NCI-H1694 treated with DMSO at 0.1 percent for 48 hours (cell line): ENCODE results near the gene OPCML.

Experiments used
- DNase-seq: peaks from one replicate; lab custom pipeline; 2025; lab: John Stamatoyannopoulos, UW

The OPCML gene

GRCh38 chr11:133232665-133233064 is 299.6 kb downstream of the OPCML start:
- no peak for DNase-seq

DNA sequence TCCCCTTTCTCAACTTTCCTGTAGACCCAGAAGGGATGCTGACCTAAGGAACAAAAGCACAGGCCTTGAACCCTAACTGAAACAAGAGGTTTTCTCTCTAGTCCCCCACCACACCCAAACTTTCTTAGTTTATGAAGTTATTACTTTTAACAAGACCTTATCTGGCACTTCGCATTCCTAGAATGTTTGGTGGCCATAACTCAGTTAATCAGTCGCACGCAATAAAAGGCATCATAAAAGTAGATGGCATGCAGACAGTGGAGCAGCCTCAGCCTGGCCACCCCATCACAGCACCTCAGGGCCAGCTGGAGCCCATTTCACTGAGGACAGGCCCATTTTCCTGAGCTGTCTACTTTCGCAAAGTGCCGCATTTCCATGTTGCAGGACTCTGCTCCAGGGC is 301.9 kb downstream of the OPCML start:
- DNase-seq, result no peak

DNA sequence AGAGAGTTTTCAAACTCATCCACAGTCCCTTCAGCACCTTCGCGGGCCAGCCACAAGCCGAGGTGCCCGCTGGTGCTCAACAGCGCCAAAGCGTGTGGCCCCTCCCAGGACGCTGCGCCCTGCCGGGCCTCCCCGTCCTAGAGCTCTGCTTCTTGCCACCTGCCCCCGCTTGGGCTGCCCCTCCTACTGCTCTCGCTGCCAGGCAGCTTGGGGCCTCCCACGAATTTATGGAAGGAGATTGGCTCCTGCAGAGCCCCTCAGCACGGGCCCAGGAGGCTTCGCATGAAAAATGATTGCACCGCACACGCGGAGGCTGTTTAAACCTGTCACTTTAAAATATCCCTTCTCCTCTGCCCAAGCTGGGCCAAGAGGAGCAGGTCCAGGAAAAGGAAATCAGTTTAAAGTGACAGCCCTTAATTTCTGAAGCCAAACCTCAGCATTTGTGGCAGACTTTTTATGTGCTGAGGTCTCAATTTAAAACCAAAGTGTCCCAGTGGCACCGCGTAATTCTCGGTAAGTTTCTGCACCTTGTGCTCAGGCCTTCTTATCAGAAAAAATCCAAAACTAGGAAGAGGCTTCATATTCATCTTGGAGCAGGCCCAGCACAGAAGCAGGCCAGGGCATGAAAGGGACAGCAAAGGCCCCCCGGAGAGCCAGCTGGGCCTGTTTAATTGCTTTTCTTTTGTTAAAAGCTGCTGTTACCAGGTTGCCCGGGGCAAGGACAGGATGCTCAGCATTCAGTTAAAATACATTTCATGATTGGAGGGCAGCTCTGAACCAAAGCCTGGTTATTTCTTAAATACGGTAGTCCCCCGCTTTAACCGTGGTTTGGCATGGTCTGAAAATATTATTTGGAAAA is 303.6 kb downstream of the OPCML start:
- peak; percentile 32 for DNase-seq

GRCh38 chr11:133227632-133228111 is 304.6 kb downstream of the OPCML start:
- no peak for DNase-seq

DNA sequence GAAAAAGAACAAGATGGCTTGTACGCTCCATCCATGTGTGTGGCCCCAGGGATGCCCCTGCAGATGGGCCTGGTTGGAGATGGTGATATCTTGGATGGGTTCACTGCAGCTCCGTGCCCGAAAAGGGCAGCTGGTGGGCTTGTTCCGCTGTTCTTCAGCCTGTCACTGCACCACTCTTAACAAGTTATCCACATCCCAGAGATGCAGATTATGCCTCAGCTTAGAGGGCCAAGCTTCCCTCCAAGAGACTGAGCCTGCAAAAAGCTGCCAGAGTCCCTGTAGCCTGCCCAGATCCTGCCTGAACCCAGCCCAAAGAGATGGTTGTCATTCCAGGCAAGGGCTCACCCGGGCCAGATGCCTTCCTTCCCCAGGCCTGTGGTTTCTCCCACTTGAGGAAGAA is 308.0 kb downstream of the OPCML start:
- no peak for DNase-seq

- no peak for DNase-seq
These were observed 309.6 kb downstream of the OPCML start for GRCh38 chr11:133222425-133223330.

GRCh38 chr11:133219543-133219942 is 312.8 kb downstream of the OPCML start:
- DNase-seq, result no peak

DNA sequence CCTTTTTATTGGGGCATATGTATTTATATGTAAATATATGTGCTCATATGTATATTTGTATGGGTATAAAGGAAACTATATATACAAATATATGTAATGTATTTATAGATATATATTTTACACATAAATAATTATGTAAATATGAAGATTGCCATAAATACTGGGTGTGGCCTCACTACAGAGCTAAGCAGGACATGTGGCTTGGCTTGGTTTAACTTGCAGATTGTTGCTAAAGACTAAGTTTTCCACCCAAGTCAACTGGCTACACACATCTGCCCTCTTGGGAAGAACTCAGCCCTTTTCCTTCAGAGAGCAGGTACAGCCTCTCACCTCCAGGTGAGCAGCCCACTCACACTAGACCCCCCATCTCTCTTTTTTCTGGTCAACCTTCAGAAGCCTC is 315.5 kb downstream of the OPCML start:
- DNase-seq, result no peak

DNA sequence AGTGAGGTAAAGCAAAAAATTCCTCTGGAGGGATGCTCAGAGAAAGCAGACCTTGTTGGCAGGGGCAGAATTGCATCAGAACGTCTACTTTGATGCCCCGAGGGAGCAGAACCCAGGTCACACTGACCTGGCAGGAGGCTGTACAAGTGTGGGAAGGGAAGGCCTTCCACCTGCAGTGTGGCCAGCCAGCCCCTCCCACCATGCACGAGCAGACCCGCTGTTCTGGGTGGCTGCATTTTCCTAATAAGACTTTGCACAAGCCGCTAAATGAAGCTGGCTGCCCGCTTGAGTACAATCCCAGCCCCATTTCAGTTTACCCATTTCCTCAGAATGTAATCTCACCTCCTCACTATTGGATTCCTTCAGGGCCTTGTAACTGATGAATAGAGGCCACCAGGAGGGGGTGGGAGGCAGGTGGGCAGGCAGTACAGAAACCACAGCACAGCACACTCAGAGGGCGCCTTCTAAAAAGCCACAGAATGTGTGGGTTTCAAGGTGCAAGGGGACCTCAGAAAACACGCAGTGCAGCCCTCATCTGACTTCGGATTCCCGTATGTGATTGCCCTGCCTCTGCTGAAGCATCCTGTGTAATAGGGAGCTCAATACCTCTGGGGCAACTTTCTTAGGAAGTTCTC is 316.6 kb downstream of the OPCML start:
- DNase-seq, result no peak

DNA sequence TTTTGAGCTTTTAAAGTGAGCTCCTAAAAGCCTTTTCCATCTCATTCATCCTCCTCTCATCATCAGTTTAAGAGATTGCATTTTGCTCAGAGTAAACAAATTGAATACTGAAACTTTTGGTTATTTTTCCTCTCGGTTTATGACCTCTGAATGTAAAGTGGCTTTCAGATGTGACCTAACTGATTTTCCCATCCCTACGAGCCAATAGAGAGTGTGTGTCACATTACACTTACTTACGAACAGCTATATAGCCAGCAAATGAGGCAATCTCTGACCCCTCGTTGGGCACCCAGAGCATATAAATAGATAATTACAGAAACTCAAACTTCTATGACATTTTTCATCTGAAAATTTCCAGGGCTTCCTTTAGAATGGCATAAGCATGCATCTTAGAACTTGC is 317.7 kb downstream of the OPCML start:
- no peak for DNase-seq

GRCh38 chr11:133212201-133212600 is 320.1 kb downstream of the OPCML start:
- DNase-seq, result no peak

DNA sequence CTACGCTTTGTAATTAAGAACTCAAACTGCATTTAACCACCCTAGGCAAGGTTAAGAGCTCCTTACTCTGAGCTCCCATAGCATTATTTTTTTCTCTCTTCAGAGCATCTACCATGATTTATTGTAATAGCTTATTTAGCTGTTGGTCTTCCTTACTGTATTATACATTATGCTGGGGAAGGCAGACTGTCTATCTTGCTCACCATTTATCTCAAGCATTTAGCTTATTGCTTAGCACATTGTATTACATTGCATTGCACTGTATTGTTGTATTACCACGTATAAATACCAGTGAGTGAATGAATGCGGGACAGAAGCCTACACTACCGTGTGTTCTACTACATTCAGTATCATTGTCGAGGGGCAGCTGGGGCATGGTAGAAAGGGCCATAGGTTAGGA is 324.3 kb downstream of the OPCML start:
- DNase-seq, result no peak

- DNase-seq, result no peak
These were observed 325.8 kb downstream of the OPCML start for GRCh38 chr11:133206313-133207005.

DNA sequence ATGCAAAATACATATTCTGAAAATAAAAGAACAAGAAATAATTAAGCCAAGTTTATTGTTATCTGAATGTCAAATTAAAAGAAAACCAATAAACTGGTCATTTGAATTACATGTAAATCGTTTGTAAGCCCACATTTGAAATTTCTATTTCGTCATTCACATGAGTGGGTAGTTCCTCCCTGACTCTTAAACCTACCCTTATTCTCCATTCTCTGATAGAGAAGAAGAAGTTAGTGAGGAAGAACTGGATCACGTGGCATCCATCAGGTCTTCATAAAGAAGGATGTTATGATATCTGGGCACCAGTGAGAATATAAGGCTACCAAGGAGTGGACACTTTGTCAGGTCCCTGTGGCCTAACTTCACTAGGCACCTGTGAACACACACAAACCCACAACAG is 328.1 kb downstream of the OPCML start:
- no peak for DNase-seq

DNA sequence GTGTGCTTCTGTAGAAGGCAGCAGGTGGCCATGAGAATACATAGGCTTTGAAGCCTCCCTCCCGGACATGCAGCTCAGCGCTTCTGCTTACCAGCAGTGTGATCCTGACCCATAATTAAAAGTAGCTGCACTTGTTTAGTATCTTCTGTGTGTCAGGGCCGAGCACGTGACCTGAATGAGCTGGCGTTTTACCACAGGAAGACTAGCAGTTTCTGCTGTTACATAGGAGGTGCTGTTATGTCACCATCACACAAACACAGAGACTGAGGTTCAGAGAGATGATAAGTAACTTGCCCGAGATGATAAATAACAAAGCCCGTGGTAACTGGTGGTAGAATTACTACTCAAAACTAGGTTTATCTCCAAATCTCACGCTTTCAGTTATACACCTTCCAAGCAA is 329.5 kb downstream of the OPCML start:
- DNase-seq, result no peak

GRCh38 chr11:133198438-133198837 is 333.9 kb downstream of the OPCML start:
- no peak for DNase-seq

GRCh38 chr11:133197425-133197824 is 334.9 kb downstream of the OPCML start:
- no peak for DNase-seq

- DNase-seq, result no peak
These were observed 340.4 kb downstream of the OPCML start for GRCh38 chr11:133191931-133192330.

DNA sequence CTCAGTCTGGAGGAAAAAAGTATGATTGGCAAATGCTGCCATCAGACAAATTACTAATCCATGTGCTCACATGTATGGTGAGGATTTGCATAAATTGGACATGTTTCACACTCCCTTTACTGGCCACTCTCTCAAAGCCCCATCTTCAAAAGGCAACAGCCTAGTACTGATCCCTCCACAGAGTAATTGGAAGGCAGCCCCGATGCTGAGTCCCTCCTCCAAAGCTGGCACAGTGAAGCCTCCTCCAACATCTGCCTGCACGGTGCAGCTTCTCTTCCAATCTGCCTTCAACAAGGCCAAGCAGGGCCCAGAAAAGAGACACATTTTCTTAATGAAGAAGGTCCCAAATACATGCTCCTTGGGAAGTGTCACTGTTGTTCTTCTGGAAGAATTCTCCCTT is 350.6 kb downstream of the OPCML start:
- DNase-seq, result peak; percentile 12

- no peak for DNase-seq
These were observed 351.2 kb downstream of the OPCML start for GRCh38 chr11:133181066-133181465.

DNA sequence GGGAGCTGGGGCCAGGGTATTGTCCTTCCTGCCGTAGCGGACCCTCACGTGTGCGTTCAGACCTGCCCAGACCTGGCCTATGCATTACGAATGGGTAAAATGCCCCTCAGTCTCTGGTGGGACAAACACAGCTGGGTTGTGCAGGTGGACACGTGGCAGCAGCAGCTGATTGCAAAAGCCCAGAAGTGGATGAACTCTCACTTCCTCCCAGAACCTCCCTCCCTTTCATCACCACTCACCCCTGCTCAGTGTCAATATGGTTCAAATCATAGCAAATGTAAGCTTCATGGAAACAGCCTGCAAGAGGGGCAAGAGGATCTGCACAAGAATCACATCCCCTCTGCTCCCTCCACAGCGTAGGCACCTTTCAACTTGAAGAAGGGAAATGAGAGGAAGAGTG is 352.1 kb downstream of the OPCML start:
- DNase-seq, result no peak

DNA sequence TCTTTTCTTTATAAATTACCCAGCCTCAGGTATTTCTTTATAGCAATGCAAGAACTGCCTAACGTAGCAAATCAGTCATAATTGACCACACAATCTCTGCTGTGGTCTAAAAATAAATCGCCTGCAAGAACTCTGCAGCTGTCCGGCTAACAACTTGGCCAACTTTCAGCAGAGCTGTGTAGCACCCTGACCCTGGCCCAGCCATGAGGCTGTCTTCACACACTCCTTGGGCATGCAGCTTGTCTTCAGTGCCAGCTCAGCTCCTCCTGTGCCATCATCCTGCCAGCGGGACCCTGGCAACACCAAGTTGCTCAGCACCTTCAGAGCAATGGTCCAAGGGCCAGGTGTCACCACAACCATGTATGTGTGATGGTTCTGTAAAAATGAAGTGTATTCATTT is 355.6 kb downstream of the OPCML start:
- no peak for DNase-seq
